SJSA1 (cell line): ENCODE results near the gene MRAS. TPM values are rescaled to one million over a fixed set of nuclear protein-coding genes. Genes with fewer than 3 reads are reported as not detected.

Experiments used
- DNase-seq, 2 experiments: peaks; one replicate each; pipeline ENCODE4 v3.0.0-alpha.2; 2015 to 2020; ENCODE audit warnings: low spot score in 2 of 2, low read depth in 1 of 2
- H3K27ac ChIP-seq: fragments of 250-450 bp; sonication (Bioruptor Pico); 2 replicates; pipeline ENCODE4 v1.5.1; 2020; ENCODE audit warnings: mild to moderate bottlenecking, moderate library complexity
- H3K27me3 ChIP-seq: fragments of 250-450 bp; sonication (Bioruptor Pico); replicated peaks from 2 replicates; pipeline ENCODE4 v1.5.1; 2020; ENCODE audit warnings: mild to moderate bottlenecking, moderate library complexity
- H3K36me3 ChIP-seq: fragments of 250-450 bp; sonication (Bioruptor Pico); 2 replicates; pipeline ENCODE4 v1.5.1; 2020; ENCODE audit warnings: mild to moderate bottlenecking
- H3K4me1 ChIP-seq: fragments of 250-450 bp; sonication (Bioruptor Pico); replicated peaks from 2 replicates; pipeline ENCODE4 v1.6.1; 2021; ENCODE audit warnings: mild to moderate bottlenecking
- H3K4me3 ChIP-seq: fragments of 250-450 bp; sonication (Bioruptor Pico); 2 replicates; pipeline ENCODE4 v1.5.1; 2020; ENCODE audit warnings: mild to moderate bottlenecking
- H3K9me3 ChIP-seq: fragments of 250-450 bp; sonication (Bioruptor Pico); replicated peaks from 2 replicates; pipeline ENCODE4 v1.5.1; 2020; ENCODE audit warnings: mild to moderate bottlenecking
- total RNA-seq: library from RNA; depleted of rRNA; stranded (reverse); fragments of >200 nt; shearing (Covaris generic); gene quantifications from 2 replicates; pipeline ENCODE4 v1.2.3, GENCODE V29; 2014

Gene MRAS
- total RNA-seq, 1 experiment from 2014 or later: 155 TPM

- no peaks in the 10 kb centered on the region for H3K36me3 ChIP-seq
- no peak within 1 kb of the TSS for H3K27ac ChIP-seq
- H3K27me3 ChIP-seq: no peaks in the 10 kb centered on the region
- DNase-seq: peak; percentile 73 to 91
- peak within 1 kb of the TSS; percentile 46 for H3K4me3 ChIP-seq
- no peaks in the 10 kb centered on the region for H3K9me3 ChIP-seq
- peaks cover 14% of the 10 kb centered on the region for H3K4me1 ChIP-seq
Measured at GRCh38 chr3:138329127-138329983, 19.0 kb upstream of the MRAS start, which contains the start of gene NME9. NME9 (minus strand) TSS chr3:138329851; CDS start chr3:138329335, 516 bp downstream.

DNA sequence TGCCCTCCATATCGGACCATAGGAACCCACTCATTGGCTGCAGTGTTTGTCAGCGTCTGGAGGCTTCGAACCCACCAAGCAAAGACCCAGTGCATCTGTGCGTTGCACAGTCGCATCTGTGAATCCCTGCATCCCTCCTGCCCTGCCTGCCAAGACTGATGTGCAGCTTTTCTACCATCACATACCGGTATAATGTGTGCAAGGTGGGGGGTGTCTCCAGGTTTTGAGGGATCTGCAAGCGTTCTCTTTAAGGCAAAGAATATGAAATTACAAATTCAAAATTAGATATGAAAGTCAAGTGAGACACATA is 18.4 kb upstream of the MRAS start:
- H3K27me3 ChIP-seq: no peaks in the 10 kb centered on the region
- peaks cover 14% of the 10 kb centered on the region for H3K4me1 ChIP-seq
- no peaks in the 10 kb centered on the region for H3K9me3 ChIP-seq
- no peak overlapping the region for H3K27ac ChIP-seq
- H3K4me3 ChIP-seq: peak overlapping the region; percentile 46
- DNase-seq: no peak
- no peaks in the 10 kb centered on the region for H3K36me3 ChIP-seq

DNA sequence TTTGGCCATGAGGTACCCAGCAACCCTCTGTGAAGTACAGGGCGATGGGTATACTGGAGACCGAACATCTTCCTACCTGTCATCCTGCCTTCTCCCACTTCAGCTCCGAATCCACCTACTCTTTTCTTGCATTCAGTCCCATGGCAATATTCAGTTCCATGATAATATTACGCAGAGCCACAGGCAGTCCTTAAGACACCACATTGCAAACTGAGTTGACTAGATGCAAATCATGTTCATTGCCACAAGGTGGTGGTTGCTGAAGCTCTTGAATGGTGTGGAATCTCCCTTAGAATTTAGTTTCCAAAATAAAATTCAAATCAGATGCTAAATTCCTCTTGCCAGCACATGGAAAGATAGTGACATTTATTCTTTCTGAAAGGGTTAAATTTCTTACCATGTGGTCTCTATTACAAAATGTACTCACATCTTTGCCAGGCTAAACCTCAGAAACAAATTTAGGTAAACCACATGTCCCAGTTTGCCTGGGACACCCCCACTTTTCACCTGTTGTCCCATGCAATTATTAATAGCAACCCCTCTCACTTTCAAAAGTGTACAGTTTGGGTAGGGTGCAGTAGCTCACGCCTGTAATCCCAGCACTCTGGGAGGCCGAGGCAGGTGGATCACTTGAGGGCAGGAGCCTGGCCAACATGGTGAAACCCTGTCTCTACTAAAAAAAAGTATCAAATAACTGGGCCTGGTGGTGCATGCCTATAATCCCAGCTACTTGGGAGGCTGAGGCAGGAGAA is 17.1 kb upstream of the MRAS start:
- Histone ChIP-seq H3K9me3 (no peaks in the 10 kb centered on the region), H3K4me1 (peaks cover 14% of the 10 kb centered on the region), H3K27ac (no peak overlapping the region), H3K27me3 (no peaks in the 10 kb centered on the region), H3K4me3 (no peak overlapping the region), H3K36me3 (no peaks in the 10 kb centered on the region)
- no peak for DNase-seq

DNA sequence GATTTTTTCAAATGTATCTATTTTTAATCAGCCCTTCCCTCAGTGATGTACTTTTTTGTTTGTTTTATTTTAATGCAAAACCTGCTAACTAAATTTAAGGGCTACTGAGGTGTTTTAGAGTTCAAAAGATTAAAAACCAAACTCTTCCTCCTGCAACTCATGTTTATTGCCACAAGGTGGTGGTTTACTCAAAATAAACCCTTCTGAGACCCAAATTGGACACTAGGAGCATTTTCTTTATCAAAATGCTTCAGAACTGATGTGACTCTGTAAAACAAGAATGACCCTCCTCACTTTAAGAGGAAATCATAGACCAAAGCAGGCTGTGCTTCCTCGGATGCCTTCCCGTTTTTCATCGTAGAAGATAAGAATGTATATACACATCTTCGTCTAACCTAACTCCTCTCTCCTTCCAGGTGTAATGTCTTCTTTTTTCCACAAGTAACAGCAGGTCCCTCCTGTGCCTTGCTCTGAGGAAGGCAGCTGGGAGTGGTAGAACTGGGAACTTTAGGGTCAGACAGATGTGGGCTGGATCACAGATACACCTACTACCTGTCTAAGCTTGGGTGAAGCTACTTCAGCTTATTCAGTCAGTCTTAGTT is 15.8 kb upstream of the MRAS start:
- peak in 1 of 2 experiments; percentile 46 for DNase-seq
- Histone ChIP-seq H3K27ac (no peak overlapping the region), H3K36me3 (no peaks in the 10 kb centered on the region), H3K4me3 (no peak overlapping the region), H3K27me3 (no peaks in the 10 kb centered on the region), H3K4me1 (peaks cover 14% of the 10 kb centered on the region), H3K9me3 (no peaks in the 10 kb centered on the region)

- H3K4me1 ChIP-seq: 0 out of 2 replicates have a peak, but pooled peaks cover 3% of the 10 kb centered on the region
- DNase-seq: no peak
- H3K4me3 ChIP-seq: no peak overlapping the region
- H3K27me3 ChIP-seq: no peaks in the 10 kb centered on the region
- H3K36me3 ChIP-seq: no peaks in the 10 kb centered on the region
- H3K9me3 ChIP-seq: no peaks in the 10 kb centered on the region
- no peak overlapping the region for H3K27ac ChIP-seq
Measured at GRCh38 chr3:138334608-138335007, 13.8 kb upstream of the MRAS start.

- Histone ChIP-seq H3K27me3 (no peaks in the 10 kb centered on the region), H3K4me3 (no peak overlapping the region), H3K27ac (no peak overlapping the region), H3K4me1 (no peaks in the 10 kb centered on the region), H3K36me3 (no peaks in the 10 kb centered on the region), H3K9me3 (no peaks in the 10 kb centered on the region)
- no peak for DNase-seq
Measured at GRCh38 chr3:138336454-138336999, 11.9 kb upstream of the MRAS start.

- H3K4me1 ChIP-seq: no peaks in the 10 kb centered on the region
- no peaks in the 10 kb centered on the region for H3K36me3 ChIP-seq
- H3K4me3 ChIP-seq: no peak overlapping the region
- H3K9me3 ChIP-seq: no peaks in the 10 kb centered on the region
- no peaks in the 10 kb centered on the region for H3K27me3 ChIP-seq
- H3K27ac ChIP-seq: no peak overlapping the region
- DNase-seq: no peak
Measured at GRCh38 chr3:138338244-138338643, 10.1 kb upstream of the MRAS start.

GRCh38 chr3:138338811-138339210 is 9.6 kb upstream of the MRAS start:
- Histone ChIP-seq H3K4me3 (no peak overlapping the region), H3K27ac (no peak overlapping the region), H3K27me3 (no peaks in the 10 kb centered on the region), H3K9me3 (no peaks in the 10 kb centered on the region), H3K4me1 (no peaks in the 10 kb centered on the region), H3K36me3 (no peaks in the 10 kb centered on the region)
- DNase-seq: no peak

DNA sequence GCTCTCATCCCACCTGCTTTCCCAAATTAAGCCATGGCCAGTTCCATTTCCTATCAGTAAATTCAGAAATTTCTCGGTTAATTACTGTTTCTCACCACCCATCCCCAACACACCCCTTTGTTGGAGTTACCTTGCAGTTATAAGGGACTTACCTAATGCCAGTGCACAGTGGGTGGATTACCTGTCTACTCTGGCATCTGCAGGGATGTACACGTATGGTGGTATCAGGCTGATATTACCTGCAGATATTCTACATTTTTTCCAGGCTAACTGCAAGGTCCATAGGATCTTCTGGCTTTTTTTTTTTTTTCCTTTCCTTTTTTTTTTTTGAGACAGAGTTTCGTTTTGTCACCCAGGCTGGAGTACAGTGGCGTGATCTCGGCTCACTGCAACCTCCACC is 7.9 kb upstream of the MRAS start:
- H3K4me1 ChIP-seq: no peaks in the 10 kb centered on the region
- H3K27ac ChIP-seq: no peak overlapping the region
- H3K36me3 ChIP-seq: no peaks in the 10 kb centered on the region
- no peaks in the 10 kb centered on the region for H3K27me3 ChIP-seq
- DNase-seq: no peak
- H3K9me3 ChIP-seq: no peaks in the 10 kb centered on the region
- H3K4me3 ChIP-seq: no peak overlapping the region

DNA sequence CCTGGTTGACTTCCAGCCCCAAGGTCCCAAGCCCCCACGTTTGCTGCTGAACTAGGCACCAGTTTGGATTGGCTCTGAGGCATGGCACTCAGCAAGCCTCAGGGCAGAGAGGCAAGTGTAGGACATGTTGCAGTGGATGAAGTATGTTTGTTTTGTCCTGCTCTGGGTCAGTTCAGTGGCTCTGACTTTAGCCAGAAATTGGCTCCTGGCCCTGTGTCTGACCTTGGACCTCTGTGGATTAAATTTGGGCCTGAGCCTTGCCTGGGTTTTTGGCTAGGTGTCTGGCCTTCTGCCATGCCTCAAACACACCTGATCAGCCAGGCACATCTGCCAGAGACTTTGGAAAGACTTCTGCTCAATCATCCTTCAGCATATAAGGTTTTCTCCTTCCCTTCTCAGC is 3.6 kb upstream of the MRAS start:
- H3K36me3 ChIP-seq: peaks cover 16% of the 10 kb centered on the region
- no peak overlapping the region for H3K4me3 ChIP-seq
- H3K27me3 ChIP-seq: no peaks in the 10 kb centered on the region
- no peak for DNase-seq
- H3K27ac ChIP-seq: no peak overlapping the region
- H3K4me1 ChIP-seq: peaks cover 22% of the 10 kb centered on the region
- no peaks in the 10 kb centered on the region for H3K9me3 ChIP-seq

GRCh38 chr3:138348754-138349739 is 668 bp downstream of the MRAS start:
- Histone ChIP-seq H3K9me3 (no peaks in the 10 kb centered on the region), H3K36me3 (peaks cover 49% of the 10 kb centered on the region), H3K4me3 (peak overlapping the region; percentile 87), H3K27ac (peak overlapping the region; percentile 87), H3K4me1 (peaks cover 46% of the 10 kb centered on the region), H3K27me3 (no peaks in the 10 kb centered on the region)
- DNase-seq: peak; percentile 44 to 51

GRCh38 chr3:138349926-138350665 is 1.7 kb downstream of the MRAS start:
- Histone ChIP-seq H3K36me3 (peaks cover 57% of the 10 kb centered on the region), H3K27me3 (no peaks in the 10 kb centered on the region), H3K27ac (no peak overlapping the region), H3K4me1 (peaks cover 46% of the 10 kb centered on the region), H3K4me3 (peak overlapping the region; percentile 87), H3K9me3 (no peaks in the 10 kb centered on the region)
- no peak for DNase-seq
